Esophagus squamous epithelium (tissue), 5 donors: ENCODE results near the gene ACAP2. TPM values are rescaled to one million over a fixed set of nuclear protein-coding genes. Genes with fewer than 3 reads are reported as not detected.
A peak's percentile ranks its signal among the peaks of the same experiment; 100 is the strongest.
"Not testable (repeated sequence)": the region's sequence is repeated elsewhere in the genome, so short reads cannot be mapped to it uniquely, and the experiment has no call there.

Experiments
- DNase-seq: peaks from one replicate; lab custom pipeline; 2025; lab: John Stamatoyannopoulos, UW
- H3K27ac ChIP-seq, 4 donors: fragments of 200-600 bp; sonication (generic); one replicate each; pipeline ENCODE4 v1.5.1; 2016 to 2019; ENCODE audit warnings: mild to moderate bottlenecking in 1 of 4
- H3K27me3 ChIP-seq, 4 donors: fragments of 200-600 bp; sonication (generic); 1 replicate in 3 of 4; 2 replicates in 1 of 4; pipeline versions ENCODE4 v1.5.1 to v1.6.0; 2017 to 2021; ENCODE audit warnings: antibody characterized with exemption in 1 of 4
- H3K36me3 ChIP-seq, 3 donors: fragments of 200-600 bp; sonication (generic); one replicate each; pipeline ENCODE4 v1.5.1; 2016 to 2019
- H3K4me1 ChIP-seq, 3 donors: fragments of 200-600 bp; sonication (generic); one replicate each; pipeline ENCODE4 v1.5.1; 2017 to 2019
- H3K4me3 ChIP-seq, 4 donors: fragments of 200-600 bp; sonication (generic); 1 replicate in 3 of 4; 2 replicates in 1 of 4; pipeline ENCODE4 v1.5.1; 2016 to 2019; ENCODE audit warnings: mild to moderate bottlenecking in 2 of 4, moderate library complexity in 1 of 4
- H3K9me3 ChIP-seq, 3 donors: fragments of 200-600 bp; sonication (generic); one replicate each; pipeline ENCODE4 v1.5.1; 2016 to 2019
- CTCF ChIP-seq, 6 experiments: fragments of 450-650 bp in 4 of 6; fragments of 200-600 bp in 2 of 6; sonication (generic) in 2 of 6; IDR thresholded peaks; one replicate each; pipeline ENCODE4 v1.5.1; 2016 to 2019; ENCODE audit warnings: antibody characterized with exemption in 6 of 6, mild to moderate bottlenecking in 4 of 6, moderate library complexity in 4 of 6
- POLR2A ChIP-seq, 4 donors: fragments of 450-650 bp; IDR thresholded peaks; one replicate each; pipeline ENCODE4 v1.6.1; 2017; ENCODE audit warnings: antibody characterized with exemption in 4 of 4, mild to moderate bottlenecking in 4 of 4, moderate library complexity in 3 of 4
- WGBS, 2 donors: methylation state at CpG; one replicate each; pipeline ENCODE4 v1.1.5; 2018; 5-methylcytosine and 5-hydroxymethylcytosine counted together
- intact Hi-C: fragments of 100-400 bp; cut with DNase I; formaldehyde crosslinking; loops from one replicate; pipeline ENCODE4 v1.15.0; 2022
- total RNA-seq, 4 donors: library from RNA; depleted of rRNA; stranded (reverse); fragments of >200 nt; gene quantifications; one replicate each; pipeline ENCODE4 v1.1.0, GENCODE V29; 2016
- donor health status: DM: yes; HTN: yes; CAD: no.

The ACAP2 gene
- total RNA-seq, 4 donors from 2014 or later = 46.7 to 71.5 (median 50.8) TPM

DNA sequence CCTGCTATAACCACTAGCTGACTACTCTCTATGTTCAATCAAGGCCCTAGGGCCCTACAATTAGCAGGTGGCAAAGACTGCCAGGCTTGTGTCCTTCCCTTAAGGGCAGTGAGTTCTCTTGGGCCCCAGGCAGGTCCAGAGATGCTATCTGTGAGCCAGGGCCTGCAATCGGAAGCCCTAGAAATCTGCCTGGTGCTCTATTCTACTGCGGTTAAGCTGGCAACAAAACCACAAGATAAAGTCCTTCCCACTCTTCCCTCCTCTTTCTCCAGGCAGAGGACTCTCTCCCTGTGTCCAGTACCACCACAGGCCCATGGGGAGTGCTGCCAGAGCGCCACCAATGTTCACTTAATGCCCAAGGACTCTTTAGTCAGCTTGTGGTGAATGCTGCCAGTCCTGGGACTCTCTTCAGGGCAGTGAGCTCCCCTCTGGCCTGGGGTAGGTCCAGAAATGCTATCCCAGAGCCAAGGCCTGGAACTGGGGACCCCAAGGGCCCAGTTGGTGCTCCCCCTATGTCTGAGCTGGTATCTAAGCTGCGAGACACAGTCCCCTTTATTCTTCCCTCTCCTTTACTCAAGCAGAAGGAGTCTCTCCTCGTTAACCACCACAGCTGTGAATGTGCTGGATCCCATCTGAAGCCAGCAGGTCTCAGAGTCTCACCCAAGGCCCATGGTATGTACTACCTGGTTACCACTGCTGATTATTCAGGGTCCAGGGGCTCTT lies 206.6 kb downstream of the ACAP2 start:
- intact Hi-C loops = no loop called here
- Histone ChIP-seq H3K4me1 (peaks cover 0 to 36% (median 15%) of the 10 kb centered on the region in 3 donors), H3K27ac (no peak overlapping the region), H3K9me3 (peaks cover 0 to 9% (median 5%) of the 10 kb centered on the region in 3 donors), H3K36me3 (no peaks in the 10 kb centered on the region), H3K27me3 (no peaks in the 10 kb centered on the region), H3K4me3 (no peak overlapping the region)
- TF ChIP-seq CTCF (IDR thresholded peaks at IDR 0.05) (no peak), POLR2A (IDR thresholded peaks at IDR 0.05) (no peak)
- 93 to 100% methylated on average over 3 to 5 of the region's 5 CpGs for WGBS, 2 donors
- DNase-seq = no peak

- Histone ChIP-seq H3K27ac (no peak overlapping the region), H3K4me3 (no peak overlapping the region), H3K9me3 (no peaks in the 10 kb centered on the region), H3K36me3 (peaks cover 0 to 15% (median 0%) of the 10 kb centered on the region in 3 donors), H3K27me3 (no peaks in the 10 kb centered on the region), H3K4me1 (no peaks in the 10 kb centered on the region)
- intact Hi-C loops = no loop called here
- DNase-seq = no peak
- WGBS, 2 donors = 83 to 100% methylated on average over 1 of the region's 1 CpG
- no peak for TF ChIP-seq POLR2A (IDR thresholded peaks at IDR 0.05)
- TF ChIP-seq CTCF (IDR thresholded peaks at IDR 0.05) = no peak
Observed at GRCh38 chr3:195230244-195230643, 212.6 kb downstream of the ACAP2 start.

- H3K27ac ChIP-seq, H3K27me3 ChIP-seq, intact Hi-C loops, H3K4me1 ChIP-seq, H3K4me3 ChIP-seq, DNase-seq, H3K9me3 ChIP-seq: not testable (repeated sequence)
- WGBS, 2 donors = 95 to 96% methylated on average over 5 of the region's 5 CpGs
- H3K36me3 ChIP-seq = peaks cover 0 to 25% (median 0%) of the 10 kb centered on the region in 3 donors
Observed at GRCh38 chr3:195228886-195229285, 213.9 kb downstream of the ACAP2 start.

- Histone ChIP-seq H3K27ac (no peak overlapping the region), H3K4me3 (no peak overlapping the region), H3K4me1 (peaks cover 3 to 15% (median 10%) of the 10 kb centered on the region in 3 donors), H3K27me3 (no peaks in the 10 kb centered on the region), H3K9me3 (no peaks in the 10 kb centered on the region), H3K36me3 (peaks cover 0 to 25% (median 0%) of the 10 kb centered on the region in 3 donors)
- no peak for DNase-seq
- TF ChIP-seq POLR2A (IDR thresholded peaks at IDR 0.05) (no peak), CTCF (IDR thresholded peaks at IDR 0.05) (no peak)
- intact Hi-C loops = no loop called here
- 83 to 86% methylated on average over 6 of the region's 6 CpGs for WGBS, 2 donors
Observed at GRCh38 chr3:195227871-195228270, 214.9 kb downstream of the ACAP2 start.

- Histone ChIP-seq H3K27me3 (no peaks in the 10 kb centered on the region), H3K9me3 (no peaks in the 10 kb centered on the region), H3K4me3 (no peak overlapping the region), H3K27ac (no peak overlapping the region), H3K4me1 (peaks cover 3 to 24% (median 10%) of the 10 kb centered on the region in 3 donors), H3K36me3 (peaks cover 0 to 25% (median 0%) of the 10 kb centered on the region in 3 donors)
- DNase-seq = no peak
- 58 to 75% methylated on average over 6 to 8 of the region's 9 CpGs for WGBS, 2 donors
- intact Hi-C loops = no loop called here
- peak in 3 of 6 experiments; percentile 18 to 45 (median 28) for TF ChIP-seq CTCF (IDR thresholded peaks at IDR 0.05)
- no peak for TF ChIP-seq POLR2A (IDR thresholded peaks at IDR 0.05)
Observed at GRCh38 chr3:195226900-195227447, 215.8 kb downstream of the ACAP2 start.
